DMS114 treated with DMSO at 0.1 percent for 48 hours (cell line): ENCODE measurements around the gene SPATS2L.

Experiments used
- DNase-seq: peaks from one replicate; lab custom pipeline; 2025; ENCODE audit not compliant: unreplicated experiment; lab: John Stamatoyannopoulos, UW

Gene SPATS2L

DNA sequence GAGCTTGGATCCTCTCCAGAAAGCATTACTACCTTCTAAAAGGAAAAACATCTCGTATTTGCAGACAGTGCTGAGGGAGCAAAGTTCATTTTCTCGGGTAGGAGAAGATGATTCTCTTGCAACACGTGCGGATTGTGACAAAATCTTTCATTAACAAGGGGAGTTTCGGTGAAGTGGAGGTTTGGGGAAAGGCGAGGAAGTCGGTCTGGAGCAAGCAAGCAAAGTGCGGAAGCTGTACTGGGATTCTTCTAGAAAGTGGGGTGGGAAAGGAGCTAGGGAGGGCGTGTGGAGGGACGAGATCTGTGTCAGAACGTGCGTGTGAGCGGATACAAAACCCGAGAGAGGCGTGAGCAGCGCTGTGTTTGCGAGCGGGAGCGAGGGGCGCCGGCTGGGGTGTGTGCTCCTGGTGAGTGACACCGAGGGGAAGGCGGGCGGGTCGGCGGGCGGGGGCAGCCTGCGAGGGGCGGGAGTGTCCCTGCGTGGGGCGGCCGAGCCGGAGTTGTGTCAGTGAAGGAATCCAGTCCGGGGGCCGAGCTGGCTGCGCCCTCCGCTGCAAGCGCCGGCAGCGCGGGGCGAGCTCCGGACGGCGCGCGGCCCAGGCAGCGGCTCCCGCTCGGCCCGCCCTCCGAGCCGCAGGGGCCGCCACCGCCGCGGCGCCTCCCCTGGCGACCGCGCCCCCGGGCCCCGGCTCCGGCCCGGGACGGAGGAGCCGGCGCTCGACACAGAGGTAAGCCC is at the start of gene SPATS2L:
Gene SPATS2L (plus strand): TSS at position 498 of the 735 bp plus-strand sequence. CDS start 82,552 bp downstream, outside the sequence.
- DNase-seq: peak; percentile 52

GRCh38 chr2:200257570-200257969 is 48.9 kb upstream of the SPATS2L start:
- no peak for DNase-seq

- no peak for DNase-seq
Measured at GRCh38 chr2:200258081-200258480, 48.4 kb upstream of the SPATS2L start.

DNA sequence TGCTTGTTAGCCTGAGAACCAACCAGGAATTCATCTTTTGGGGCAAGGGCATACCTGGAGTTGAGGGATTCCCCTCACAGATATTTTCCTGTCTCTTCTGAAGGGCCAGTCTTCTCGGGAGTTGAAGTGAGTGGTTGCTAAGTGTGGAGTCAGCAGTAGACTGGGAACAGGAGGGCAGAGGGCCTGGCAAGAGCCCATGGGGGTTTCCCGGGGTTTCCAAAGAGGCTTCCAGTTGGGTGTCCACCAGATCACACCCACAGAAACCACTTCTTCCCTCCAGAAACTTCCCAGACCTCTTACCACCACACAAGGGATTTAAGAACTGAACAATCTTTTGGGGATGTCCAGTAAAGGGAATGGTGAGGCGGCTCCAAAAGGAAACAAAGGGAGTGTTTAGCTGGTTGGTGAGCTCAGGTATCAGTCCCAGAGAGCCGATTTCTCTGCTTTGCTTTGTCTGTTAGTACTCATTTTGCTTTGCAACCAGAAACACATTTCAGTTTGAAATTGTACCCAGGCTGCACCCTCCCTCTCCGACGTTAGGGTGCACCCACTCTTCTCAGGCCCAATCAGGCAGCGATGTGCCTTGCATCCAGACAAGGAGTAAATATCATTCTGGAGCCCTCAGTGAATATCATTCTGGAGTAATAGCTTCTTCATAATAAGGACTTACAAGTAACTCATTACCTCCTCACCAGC is 47.5 kb upstream of the SPATS2L start:
- DNase-seq: no peak

DNA sequence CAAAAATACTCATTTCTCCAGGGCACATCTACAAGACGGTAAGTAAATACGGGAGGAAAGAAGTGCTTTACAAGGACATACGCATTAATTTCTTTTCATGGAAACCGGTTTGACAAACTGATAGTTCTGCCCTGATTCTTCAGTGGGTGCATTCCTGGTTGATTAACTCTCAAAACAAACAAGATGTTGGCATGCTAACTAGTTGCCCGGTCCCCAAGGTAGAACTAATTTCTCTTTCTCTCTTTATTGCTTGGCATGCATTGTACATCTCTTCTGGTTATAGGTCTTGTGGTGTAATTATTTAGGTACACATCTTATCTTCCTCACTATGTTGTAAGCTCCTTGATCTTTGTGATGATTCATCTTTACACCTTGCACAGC is 46.9 kb upstream of the SPATS2L start:
- DNase-seq: no peak

DNA sequence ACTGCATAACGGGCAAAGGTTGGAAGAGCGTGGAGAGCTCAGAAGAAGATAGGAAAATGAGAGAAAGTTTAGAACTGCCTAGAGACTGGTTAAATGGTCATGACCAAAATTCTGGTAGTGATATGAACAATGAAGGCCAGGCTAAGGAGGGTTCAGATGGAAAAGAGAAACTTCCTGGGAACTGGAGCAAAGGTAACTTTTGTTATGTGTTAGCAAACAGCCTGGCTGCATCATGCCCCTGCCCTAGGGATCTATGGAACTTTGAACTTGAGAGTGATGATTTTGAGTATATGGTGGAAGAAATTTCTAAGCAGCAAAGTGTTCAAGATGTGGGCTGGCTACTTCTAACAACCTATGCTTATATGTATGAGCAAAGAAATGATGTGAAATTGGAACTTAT is 44.4 kb upstream of the SPATS2L start:
- no peak for DNase-seq

GRCh38 chr2:200263279-200263678 is 43.2 kb upstream of the SPATS2L start:
- DNase-seq: no peak

- DNase-seq: no peak
Measured at GRCh38 chr2:200264631-200265030, 41.9 kb upstream of the SPATS2L start.

DNA sequence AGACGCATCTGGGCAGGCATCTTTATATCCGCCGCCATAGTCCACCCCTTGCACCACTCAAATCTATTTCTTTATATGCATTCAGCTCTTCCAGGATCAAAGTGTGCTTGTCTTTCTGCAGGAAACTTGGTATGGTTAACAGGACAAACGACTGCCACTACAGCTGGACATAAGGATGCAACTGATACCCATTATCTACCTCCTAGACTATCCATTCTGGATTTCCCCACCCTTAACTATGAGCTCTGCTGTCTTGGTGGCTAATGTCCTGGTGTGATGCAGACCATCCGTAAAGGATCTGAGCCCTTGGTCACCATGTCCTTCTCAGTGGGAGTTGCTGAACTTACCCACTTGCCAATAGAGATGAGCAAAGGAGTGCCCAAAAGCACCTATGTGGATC is 40.1 kb upstream of the SPATS2L start:
- DNase-seq: no peak

GRCh38 chr2:200267350-200267749 is 39.1 kb upstream of the SPATS2L start:
- no peak for DNase-seq

GRCh38 chr2:200270732-200271131 is 35.8 kb upstream of the SPATS2L start:
- no peak for DNase-seq

GRCh38 chr2:200272320-200272719 is 34.2 kb upstream of the SPATS2L start:
- DNase-seq: no peak

- DNase-seq: no peak
Measured at GRCh38 chr2:200274116-200275075, 32.1 kb upstream of the SPATS2L start.

GRCh38 chr2:200275295-200276013 is 31.0 kb upstream of the SPATS2L start:
- DNase-seq: no peak

- no peak for DNase-seq
Measured at GRCh38 chr2:200276472-200276871, 30.0 kb upstream of the SPATS2L start.

DNA sequence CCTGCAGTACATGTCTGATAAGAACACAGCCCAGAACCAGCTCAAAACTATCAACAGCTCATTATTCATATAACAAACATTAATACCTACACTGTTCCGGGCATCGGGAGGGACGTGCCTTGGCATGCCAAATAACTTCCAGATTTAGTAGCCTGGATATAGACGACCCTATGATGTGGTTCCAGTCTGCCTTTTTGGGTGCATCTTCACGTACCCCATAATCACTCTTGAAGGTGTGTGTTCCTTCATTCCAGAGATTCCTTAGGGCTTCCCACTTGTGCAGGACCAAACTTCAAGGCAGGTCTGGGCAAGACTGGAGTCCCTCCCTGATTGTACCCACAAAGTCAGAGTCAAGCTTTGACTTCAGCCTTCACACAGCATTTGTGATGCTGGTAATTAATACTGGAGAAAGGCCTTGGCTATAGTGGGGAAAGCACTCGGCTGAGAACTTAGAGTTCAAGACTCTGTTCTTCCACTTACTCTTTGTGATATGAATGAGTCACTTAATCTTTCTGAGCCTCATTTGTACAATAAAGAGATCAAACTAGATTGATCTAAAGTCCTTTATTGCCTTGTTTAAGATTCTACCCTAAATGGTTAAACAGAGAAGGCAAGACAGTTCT is 27.7 kb upstream of the SPATS2L start:
- DNase-seq: no peak

DNA sequence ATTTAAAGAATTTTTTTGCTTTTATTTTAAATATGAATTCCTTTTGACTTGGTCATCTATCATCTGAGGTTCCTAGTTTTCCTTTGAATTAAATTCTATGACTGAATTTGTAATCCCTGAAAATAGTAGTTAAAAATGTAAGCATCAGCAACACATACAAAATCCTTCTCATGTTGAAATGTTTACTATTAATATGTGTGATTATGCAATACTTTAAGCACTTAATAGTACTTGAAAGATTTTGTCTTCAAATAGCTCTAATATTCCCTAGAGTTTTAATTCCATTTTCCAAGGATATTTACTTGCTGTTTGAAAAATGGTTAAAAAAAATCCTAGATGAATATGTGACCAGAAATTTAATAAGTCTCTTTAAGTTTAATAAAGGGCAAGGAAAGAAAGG is 26.6 kb upstream of the SPATS2L start:
- DNase-seq: no peak

GRCh38 chr2:200286578-200286977 is 19.9 kb upstream of the SPATS2L start:
- no peak for DNase-seq

GRCh38 chr2:200288670-200289429 is 17.6 kb upstream of the SPATS2L start:
- DNase-seq: no peak

DNA sequence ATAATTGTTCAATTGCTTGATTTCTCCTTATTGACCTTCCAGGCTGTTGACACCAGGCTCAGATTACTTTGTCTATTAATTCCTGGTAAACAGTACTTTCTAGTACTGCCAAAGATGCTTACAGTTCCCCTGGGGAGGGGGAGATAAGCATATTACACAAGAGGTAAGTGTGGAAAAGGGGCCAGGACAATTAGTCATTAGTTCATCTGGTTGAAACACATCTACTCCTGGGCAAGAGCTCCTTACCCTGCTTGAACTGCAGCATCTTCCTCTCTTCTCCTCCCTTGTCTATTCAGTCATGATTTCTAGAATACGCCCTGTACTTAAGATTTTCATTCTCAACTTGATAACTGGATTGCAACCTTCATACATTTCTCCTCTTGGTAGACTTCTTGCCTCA is 10.4 kb upstream of the SPATS2L start:
- no peak for DNase-seq
